Stimulated activated CD8-positive, alpha-beta memory T cell treated with anti-CD3 and anti-CD28 coated beads, Interleukin-15, amount 100 ng/mL, for 24 hours (primary cell): Measurements from ENCODE around the gene TMPRSS11F.
"Not testable (repeated sequence)": the region's sequence is repeated elsewhere in the genome, so short reads cannot be mapped to it uniquely, and the experiment has no call there.

Experiments used
- DNase-seq: peaks from one replicate; pipeline ENCODE4 v3.0.0-alpha.2; 2020; ENCODE audit warnings: low read depth

Gene TMPRSS11F

DNA sequence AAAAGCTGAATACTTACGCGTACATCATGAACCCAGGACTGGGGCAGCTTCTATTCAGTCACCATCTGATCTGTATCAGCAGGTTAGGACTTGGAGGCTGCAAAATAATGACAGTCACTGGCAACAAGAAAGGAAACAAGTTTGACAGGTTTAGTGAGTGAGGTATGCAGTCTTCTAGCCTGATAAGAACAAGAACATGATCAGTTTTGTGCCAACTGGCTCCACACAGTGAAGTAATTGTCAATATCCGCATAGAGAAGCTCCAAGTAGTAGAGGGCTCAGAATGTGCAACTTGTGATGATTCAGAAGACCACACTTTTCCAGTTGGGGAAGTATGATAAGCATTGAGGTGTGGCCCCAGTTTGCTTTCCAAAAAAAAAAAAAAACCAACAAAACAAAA lies at the start of gene TMPRSS11F:
Gene TMPRSS11F (minus strand): TSS at position 77 of the 400 bp plus-strand sequence. CDS start 49 bp downstream, at position 28.
- DNase-seq, result no peak

GRCh38 chr4:68176904-68177303 lies 47.2 kb upstream of the TMPRSS11F start:
- no peak for DNase-seq

- no peak for DNase-seq
Measured at GRCh38 chr4:68176500-68176899, 46.8 kb upstream of the TMPRSS11F start.

DNA sequence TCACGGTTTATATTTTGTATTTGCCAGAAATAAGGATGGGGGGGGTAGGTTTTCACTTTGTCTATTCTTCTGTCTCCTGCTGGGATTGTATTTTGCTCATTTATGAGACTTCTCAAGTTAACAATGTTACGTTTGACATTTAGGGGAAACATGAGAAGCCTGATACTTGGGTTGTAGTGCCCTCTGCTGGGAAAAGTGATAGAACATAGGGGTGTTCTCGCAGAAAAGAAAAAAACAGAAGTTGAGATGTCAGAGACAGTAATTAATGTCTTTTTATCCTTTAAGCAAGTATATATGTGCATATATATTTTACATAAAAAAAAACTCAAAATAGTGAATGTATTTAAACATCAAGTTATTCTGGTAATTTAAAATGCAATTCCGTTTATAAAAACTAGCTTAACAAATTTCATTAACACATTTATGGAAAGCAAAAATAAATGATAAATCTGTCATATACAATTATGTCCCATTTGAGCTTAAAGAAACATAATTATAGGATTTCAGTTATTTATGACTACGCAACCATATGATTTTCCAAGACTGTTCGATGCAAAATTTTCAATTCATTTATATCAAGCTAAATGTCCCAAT lies 46.0 kb upstream of the TMPRSS11F start:
- no peak for DNase-seq

GRCh38 chr4:68174389-68174788 lies 44.7 kb upstream of the TMPRSS11F start:
- not testable (repeated sequence) for DNase-seq

DNA sequence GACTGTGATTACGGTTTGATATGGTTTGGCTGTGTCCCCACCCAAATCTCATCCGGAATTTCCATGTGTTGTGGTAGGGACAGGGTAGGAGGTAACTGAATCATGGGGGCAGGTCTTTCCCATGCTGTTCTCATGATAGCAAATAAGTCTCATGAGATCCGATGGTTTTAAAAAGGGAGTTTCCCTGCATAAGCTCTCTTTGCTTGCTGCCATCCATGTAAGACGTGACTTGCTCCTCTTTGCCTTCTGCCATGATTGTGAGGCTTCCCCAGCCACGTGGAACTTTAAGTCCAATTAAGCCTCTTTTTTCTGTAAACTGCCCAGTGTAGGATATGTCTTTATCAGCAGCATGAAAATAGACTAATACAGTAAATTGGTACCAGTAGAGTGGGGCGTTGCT lies 42.5 kb upstream of the TMPRSS11F start:
- not testable (repeated sequence) for DNase-seq

- DNase-seq, result no peak
Measured at GRCh38 chr4:68167706-68168105, 38.0 kb upstream of the TMPRSS11F start.

DNA sequence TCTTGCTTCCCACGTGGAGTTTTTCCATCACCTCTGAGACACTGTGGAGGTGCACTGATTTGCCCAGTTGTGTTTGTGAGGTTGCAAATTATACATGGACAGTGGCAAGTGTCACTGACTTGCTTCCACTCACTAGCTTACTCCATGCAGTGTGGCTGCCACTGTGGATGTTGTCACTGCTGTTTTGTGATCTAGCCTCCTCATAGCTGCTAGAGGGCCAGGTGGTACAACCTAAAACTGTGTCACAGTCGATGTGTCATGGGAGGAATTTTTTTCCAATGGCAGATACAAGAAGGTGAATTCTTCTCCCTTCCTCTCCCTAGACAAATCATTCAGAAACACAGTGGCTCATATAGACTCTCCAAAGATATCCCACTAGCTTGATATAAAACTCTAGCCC lies 37.5 kb upstream of the TMPRSS11F start:
- no peak for DNase-seq

- DNase-seq, result no peak
Measured at GRCh38 chr4:68163754-68164153, 34.1 kb upstream of the TMPRSS11F start.

- no peak for DNase-seq
Measured at GRCh38 chr4:68162196-68162595, 32.5 kb upstream of the TMPRSS11F start.

- no peak for DNase-seq
Measured at GRCh38 chr4:68152411-68152810, 22.7 kb upstream of the TMPRSS11F start.

DNA sequence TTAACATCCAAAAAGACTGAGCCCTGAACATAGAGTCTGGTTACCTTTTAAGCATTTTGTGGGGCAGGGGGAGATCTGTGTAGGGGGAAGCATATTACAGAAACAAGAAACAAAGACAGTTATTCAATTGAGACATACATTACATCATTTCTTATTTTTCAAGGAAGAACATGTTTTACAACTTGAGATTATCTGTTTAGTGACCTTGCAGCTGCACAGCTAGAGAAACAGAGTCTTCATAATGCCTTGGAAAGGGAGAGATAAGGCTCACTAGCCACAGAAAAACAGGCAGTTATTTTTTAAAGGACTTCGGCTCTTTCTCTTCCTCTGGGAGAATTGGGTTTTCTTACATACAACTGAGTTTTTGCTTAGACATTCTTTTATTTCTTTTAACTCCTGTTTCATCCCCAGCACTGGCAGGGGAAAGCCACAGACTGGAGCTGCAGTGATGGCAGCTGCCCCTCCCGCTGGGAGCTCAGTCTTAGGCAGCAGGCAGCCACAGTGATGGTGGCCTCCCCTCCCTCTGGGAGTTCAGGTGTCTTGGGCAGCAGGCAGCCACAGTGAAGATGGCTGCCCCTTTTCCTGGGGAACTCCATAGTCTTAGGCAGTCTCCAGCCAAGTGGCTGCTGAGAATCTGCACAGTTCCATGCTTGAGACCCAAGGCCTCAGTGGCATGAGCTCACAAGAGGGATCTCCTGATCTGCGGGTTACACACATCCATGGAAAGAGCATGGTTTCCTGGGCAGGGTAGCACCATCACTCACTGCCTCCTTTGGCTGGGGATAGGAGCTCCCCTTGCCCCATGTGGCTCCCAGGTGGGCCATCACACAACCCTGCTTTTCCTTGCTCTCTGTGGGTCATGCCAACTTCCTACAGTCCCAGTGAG lies 19.4 kb upstream of the TMPRSS11F start:
- DNase-seq, result no peak

GRCh38 chr4:68147079-68147478 lies 17.4 kb upstream of the TMPRSS11F start:
- no peak for DNase-seq

GRCh38 chr4:68145261-68145660 lies 15.6 kb upstream of the TMPRSS11F start:
- DNase-seq, result no peak

DNA sequence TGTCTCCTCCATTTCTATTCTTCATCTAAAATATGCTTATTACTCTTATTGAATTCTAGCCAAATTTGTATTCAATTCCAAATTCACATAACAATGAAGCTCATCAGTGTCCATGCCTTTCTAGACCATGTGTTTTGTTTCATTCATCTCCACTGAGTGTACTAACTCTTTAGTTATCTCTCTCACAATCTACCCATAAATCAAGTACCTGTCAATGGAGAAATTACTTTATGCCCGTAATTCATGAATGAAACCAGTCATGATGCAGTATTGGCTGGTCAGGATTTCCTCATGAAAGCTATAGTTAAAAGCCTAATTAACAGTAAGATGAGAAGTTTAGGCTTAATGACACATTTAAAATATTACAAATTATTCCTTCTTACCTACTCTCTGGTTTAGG lies 12.2 kb upstream of the TMPRSS11F start:
- DNase-seq, result no peak

GRCh38 chr4:68132342-68132741 lies 2.7 kb upstream of the TMPRSS11F start:
- no peak for DNase-seq

GRCh38 chr4:68124262-68124661 lies 5.4 kb downstream of the TMPRSS11F start:
- no peak for DNase-seq

DNA sequence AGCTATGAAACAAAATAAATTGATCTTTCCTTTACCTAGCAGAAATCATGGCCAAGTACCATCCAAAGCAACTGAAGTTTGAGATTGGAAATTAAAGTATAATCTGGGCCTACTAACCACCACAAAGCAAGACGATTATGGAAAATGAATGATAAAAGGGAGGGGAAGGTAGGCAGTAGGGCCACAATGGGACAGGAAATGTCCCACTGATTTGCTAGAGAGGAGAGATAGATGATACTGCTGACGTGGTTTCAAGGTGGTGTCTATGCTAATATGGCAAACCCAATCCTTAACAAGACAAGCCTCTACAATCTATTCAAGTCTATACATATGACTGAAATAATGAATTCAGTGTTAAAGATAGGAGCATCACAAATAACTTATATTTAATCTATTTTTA lies 6.1 kb downstream of the TMPRSS11F start:
- DNase-seq, result no peak

GRCh38 chr4:68119921-68120320 lies 9.7 kb downstream of the TMPRSS11F start:
- no peak for DNase-seq

DNA sequence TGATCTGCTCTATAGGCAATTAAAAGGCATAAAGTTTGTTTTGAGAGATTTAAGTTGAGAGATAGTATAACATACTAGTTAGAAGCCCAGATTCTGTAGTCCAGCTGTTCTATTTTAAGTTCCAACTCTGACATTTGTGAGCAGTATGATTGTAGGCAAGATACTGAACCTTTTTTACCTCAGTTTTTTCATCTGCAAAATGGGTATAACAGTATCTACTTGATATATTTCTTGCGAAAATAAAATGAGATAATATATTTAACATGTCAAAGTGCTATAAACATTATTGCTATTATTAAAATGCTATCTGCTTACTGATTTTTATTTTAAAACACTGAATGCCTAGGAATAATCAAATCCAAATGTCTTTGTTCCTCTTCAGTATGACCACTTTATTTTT lies 19.2 kb downstream of the TMPRSS11F start:
- no peak for DNase-seq

- no peak for DNase-seq
Measured at GRCh38 chr4:68109868-68110267, 19.8 kb downstream of the TMPRSS11F start.

DNA sequence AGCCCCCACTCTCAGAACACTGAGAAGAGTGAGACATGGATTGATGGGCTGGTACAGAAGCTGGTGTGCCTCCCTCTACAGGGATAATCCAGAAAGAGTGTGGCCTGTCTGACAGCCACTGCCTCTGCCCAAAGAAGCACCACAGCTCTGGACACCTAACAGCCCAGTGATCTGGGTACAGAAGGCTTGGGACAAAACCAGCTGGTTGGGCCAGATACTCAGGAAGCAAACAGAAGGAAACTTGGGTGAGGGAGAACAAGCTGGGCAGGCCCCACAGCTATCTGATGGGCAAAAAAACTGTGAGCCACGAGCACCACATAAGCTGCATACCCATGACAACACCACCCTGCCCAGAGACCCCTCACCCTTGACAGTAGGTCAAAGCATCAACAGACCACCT lies 46.9 kb downstream of the TMPRSS11F start:
- no peak for DNase-seq

- DNase-seq, result no peak
Measured at GRCh38 chr4:68079928-68080327, 49.7 kb downstream of the TMPRSS11F start.

DNA sequence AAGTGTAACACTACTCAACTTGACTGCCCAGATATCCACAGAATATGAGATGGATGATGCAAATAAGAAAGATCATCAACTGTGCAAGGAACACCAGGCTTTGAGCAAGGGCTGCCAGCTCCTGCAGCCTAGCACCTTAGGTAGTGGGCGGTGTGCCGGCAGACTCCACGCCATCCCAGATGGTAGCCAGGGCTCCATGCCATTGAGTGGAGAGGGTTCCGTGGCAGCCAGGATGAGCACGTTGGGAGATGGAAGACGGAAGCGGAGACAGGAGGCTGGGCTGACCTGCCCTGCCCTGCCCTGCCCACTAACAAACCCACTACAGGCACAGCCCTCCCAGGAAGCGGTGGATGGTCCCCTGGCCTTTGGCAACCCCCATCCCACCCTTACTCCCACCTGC lies 51.9 kb downstream of the TMPRSS11F start:
- DNase-seq, result no peak
